Smooth muscle cell (in vitro differentiated cells): ENCODE results near the gene CLMP. TPM values are rescaled to one million over a fixed set of nuclear protein-coding genes. Genes with fewer than 3 reads are reported as not detected.
A peak's percentile ranks its signal among the peaks of the same experiment; 100 is the strongest.

Experiments used
- DNase-seq: peaks from one replicate; lab custom pipeline; 2025; ENCODE audit not compliant: unreplicated experiment; lab: John Stamatoyannopoulos, UW
- H2AFZ ChIP-seq: fragments of 200-600 bp; sonication (generic); 2 replicates; pipeline ENCODE4 v1.6.0; 2016; ENCODE audit warnings: antibody characterized with exemption, low read depth, mild to moderate bottlenecking
- H3F3A ChIP-seq: fragments of 200-600 bp; sonication (generic); 2 replicates; pipeline ENCODE4 v1.6.0; 2017; ENCODE audit warnings: antibody characterized with exemption, low read depth
- H3K27ac ChIP-seq: fragments of 200-600 bp; sonication (generic); 2 replicates; pipeline ENCODE4 v1.5.1; 2016; ENCODE audit warnings: low read depth, mild to moderate bottlenecking
- H3K27me3 ChIP-seq: fragments of 200-600 bp; sonication (generic); 2 replicates; pipeline ENCODE4 v1.6.1; 2016; ENCODE audit warnings: low read depth, mild to moderate bottlenecking
- H3K36me3 ChIP-seq: fragments of 200-600 bp; sonication (generic); 2 replicates; pipeline ENCODE4 v1.5.1; 2016; ENCODE audit warnings: low read depth
- H3K4me1 ChIP-seq: fragments of 200-600 bp; sonication (generic); 2 replicates; pipeline ENCODE4 v1.5.1; 2016; ENCODE audit warnings: low read depth
- H3K4me2 ChIP-seq: fragments of 200-600 bp; sonication (generic); 2 replicates; pipeline ENCODE4 v1.6.0; 2016; ENCODE audit warnings: mild to moderate bottlenecking
- H3K4me3 ChIP-seq: fragments of 200-600 bp; sonication (generic); 2 replicates; pipeline ENCODE4 v1.5.1; 2016; ENCODE audit warnings: mild to moderate bottlenecking
- H3K79me2 ChIP-seq: fragments of 200-600 bp; sonication (generic); 2 replicates; pipeline ENCODE4 v1.6.0; 2016; ENCODE audit warnings: low read depth, mild to moderate bottlenecking
- H3K9ac ChIP-seq: fragments of 200-600 bp; sonication (generic); 2 replicates; pipeline ENCODE4 v1.6.0; 2016; ENCODE audit warnings: low read depth
- H3K9me3 ChIP-seq: fragments of 200-600 bp; sonication (generic); replicated peaks from 2 replicates; pipeline ENCODE4 v1.5.1; 2016; ENCODE audit warnings: low read depth
- H4K20me1 ChIP-seq: fragments of 200-600 bp; sonication (generic); 2 replicates; pipeline ENCODE4 v1.6.0; 2016; ENCODE audit warnings: low read depth
- CTCF ChIP-seq: fragments of 200-600 bp; sonication (generic); IDR thresholded peaks from 2 replicates; pipeline ENCODE4 v1.5.1; 2017; ENCODE audit warnings: borderline replicate concordance, mild to moderate bottlenecking, antibody characterized with exemption; ENCODE audit not compliant: insufficient read depth, poor library complexity, severe bottlenecking
- WGBS: methylation state at CpG from one replicate; pipeline ENCODE4 v1.1.7; 2016; ENCODE audit warnings: low lambda C conversion rate; 5-methylcytosine and 5-hydroxymethylcytosine counted together
- polyA plus RNA-seq: library from polyadenylated mRNA; unstranded; fragments of >200 nt; fragmentation: Nextera tagmentation; extraction: Ambion mirVana; gene quantifications from 2 replicates; pipeline ENCODE4 v1.2.1, GENCODE V29; 2016
- total RNA-seq: library from RNA; depleted of rRNA; stranded (reverse); fragments of >200 nt; gene quantifications from 2 replicates; pipeline ENCODE4 v1.2.3, GENCODE V29; 2014

The CLMP gene
- total and polyA plus RNA-seq, 2 experiments from 2014 or later: 74.0 to 176 TPM

- no peak for TF ChIP-seq CTCF
- no peaks in the 10 kb centered on the region for H3K9me3 ChIP-seq
- H3K4me1 ChIP-seq: peaks cover 11% of the 10 kb centered on the region
- H4K20me1 ChIP-seq: no peaks in the 10 kb centered on the region
- no peak for DNase-seq
- H3K27me3 ChIP-seq: no peaks in the 10 kb centered on the region
- H3K36me3 ChIP-seq: no peaks in the 10 kb centered on the region
- H2AFZ ChIP-seq: no peak overlapping the region
- no peak overlapping the region for H3K9ac ChIP-seq
- H3K4me3 ChIP-seq: no peak overlapping the region
- H3K79me2 ChIP-seq: no peaks in the 10 kb centered on the region
- H3F3A ChIP-seq: peaks cover 5% of the 10 kb centered on the region
- WGBS: 72% methylated on average over 8 of the region's 8 CpGs
- no peak overlapping the region for H3K27ac ChIP-seq
- H3K4me2 ChIP-seq: peak overlapping the region; percentile 35
Measured at GRCh38 chr11:123211981-123212380, 16.9 kb upstream of the CLMP start.

- Histone ChIP-seq H3K4me1 (peaks cover 11% of the 10 kb centered on the region), H3K27ac (no peak overlapping the region), H3F3A (peaks cover 5% of the 10 kb centered on the region), H3K9ac (no peak overlapping the region), H3K9me3 (no peaks in the 10 kb centered on the region), H4K20me1 (no peaks in the 10 kb centered on the region), H3K79me2 (no peaks in the 10 kb centered on the region), H3K27me3 (no peaks in the 10 kb centered on the region), H3K4me2 (peak overlapping the region; percentile 35), H3K36me3 (no peaks in the 10 kb centered on the region), H2AFZ (peak overlapping the region; percentile 9), H3K4me3 (no peak overlapping the region)
- no peak for DNase-seq
- TF ChIP-seq CTCF: no peak
- WGBS: 66% methylated on average over 11 of the region's 11 CpGs
Measured at GRCh38 chr11:123211149-123211852, 16.3 kb upstream of the CLMP start.

- Histone ChIP-seq H3K27me3 (no peaks in the 10 kb centered on the region), H3K27ac (no peak overlapping the region), H4K20me1 (no peaks in the 10 kb centered on the region), H3K9me3 (no peaks in the 10 kb centered on the region), H3K4me2 (no peak overlapping the region), H3K79me2 (no peaks in the 10 kb centered on the region), H2AFZ (no peak overlapping the region), H3F3A (peaks cover 5% of the 10 kb centered on the region), H3K4me3 (no peak overlapping the region), H3K36me3 (no peaks in the 10 kb centered on the region), H3K4me1 (peaks cover 11% of the 10 kb centered on the region), H3K9ac (no peak overlapping the region)
- DNase-seq: no peak
- TF ChIP-seq CTCF: no peak
- WGBS: 92% methylated on average over 4 of the region's 4 CpGs
Measured at GRCh38 chr11:123209591-123209990, 14.5 kb upstream of the CLMP start.
